Endometrium (tissue), 2 donors: ENCODE measurements around the gene BLNK.
"Not testable (repeated sequence)": the region's sequence is repeated elsewhere in the genome, so short reads cannot be mapped to it uniquely, and the experiment has no call there.

Experiments
- FAIRE-seq: peaks from 2 replicates; lab custom pipeline; 2012; peaks lifted over from hg19 to GRCh38; lab: Jason Lieb, UNC
- donor health status: control.
- donor health status: control.

BLNK gene

GRCh38 chr10:96271016-96271815, at the start of gene BLNK:
TSS of gene BLNK (minus strand) at chr10:96271569. CDS start at chr10:96271398, 171 bp downstream.
- no peak for FAIRE-seq

GRCh38 chr10:96319754-96320474, 48.5 kb upstream of the BLNK start:
- FAIRE-seq = no peak

- FAIRE-seq = no peak
These were observed 45.9 kb upstream of the BLNK start for GRCh38 chr10:96317067-96317833.

GRCh38 chr10:96313344-96313743, 42.0 kb upstream of the BLNK start:
- FAIRE-seq = no peak

- FAIRE-seq = no peak
These were observed 39.9 kb upstream of the BLNK start for GRCh38 chr10:96311180-96311715.

- FAIRE-seq = no peak
These were observed 38.9 kb upstream of the BLNK start for GRCh38 chr10:96310321-96310669.

- peak; percentile 92 for FAIRE-seq
These were observed 38.4 kb upstream of the BLNK start for GRCh38 chr10:96309628-96310320.

- FAIRE-seq = not testable (repeated sequence)
These were observed 37.5 kb upstream of the BLNK start for GRCh38 chr10:96308854-96309253.

GRCh38 chr10:96306516-96306915, 35.1 kb upstream of the BLNK start:
- no peak for FAIRE-seq

GRCh38 chr10:96305019-96305418, 33.6 kb upstream of the BLNK start:
- FAIRE-seq = no peak

- no peak for FAIRE-seq
These were observed 32.9 kb upstream of the BLNK start, which contains the start of gene DNTT for GRCh38 chr10:96304230-96304629. TSS of gene DNTT (plus strand) at chr10:96304434. CDS start at chr10:96304498, 64 bp downstream.

GRCh38 chr10:96301616-96302015, 30.2 kb upstream of the BLNK start:
- FAIRE-seq = no peak

- no peak for FAIRE-seq
These were observed 28.0 kb upstream of the BLNK start for GRCh38 chr10:96299383-96299782.

GRCh38 chr10:96298362-96298761, 27.0 kb upstream of the BLNK start:
- no peak for FAIRE-seq

GRCh38 chr10:96297486-96297885, 26.1 kb upstream of the BLNK start:
- FAIRE-seq = no peak

- no peak for FAIRE-seq
These were observed 24.1 kb upstream of the BLNK start for GRCh38 chr10:96295475-96295874.

GRCh38 chr10:96292971-96293920, 21.9 kb upstream of the BLNK start:
- FAIRE-seq = peak; percentile 88

GRCh38 chr10:96290368-96291133, 19.2 kb upstream of the BLNK start:
- no peak for FAIRE-seq

- no peak for FAIRE-seq
These were observed 18.0 kb upstream of the BLNK start for GRCh38 chr10:96289218-96289910.
